CD4-positive, alpha-beta T cell treated with Interferon alpha-2 for 1 hour (primary cell): Measurements from ENCODE around the gene HSP90AB1.
A peak's percentile ranks its signal among the peaks of the same experiment; 100 is the strongest.

Experiments
- DNase-seq, 2 donors: peaks; one replicate each; pipeline ENCODE4 v3.0.0-alpha.2; 2020 to 2022

Gene HSP90AB1

GRCh38 chr6:44292661-44293365, 45.9 kb downstream of the HSP90AB1 start:
- DNase-seq: no peak

- no peak for DNase-seq
Observed at GRCh38 chr6:44294832-44295791, 48.2 kb downstream of the HSP90AB1 start.

GRCh38 chr6:44297063-44298038, 50.5 kb downstream of the HSP90AB1 start:
- peak in 1 of 2 donors; percentile 31 for DNase-seq

GRCh38 chr6:44298055-44298803, 51.3 kb downstream of the HSP90AB1 start:
- DNase-seq: no peak

GRCh38 chr6:44298864-44299263, 52.0 kb downstream of the HSP90AB1 start:
- DNase-seq: no peak

- DNase-seq: no peak
Observed at GRCh38 chr6:44300292-44300823, 53.5 kb downstream of the HSP90AB1 start.

GRCh38 chr6:44301106-44301505, 54.2 kb downstream of the HSP90AB1 start:
- DNase-seq: no peak

GRCh38 chr6:44301782-44302564, 55.1 kb downstream of the HSP90AB1 start:
- DNase-seq: no peak

GRCh38 chr6:44302856-44303255, 56.0 kb downstream of the HSP90AB1 start:
- no peak for DNase-seq
